H1 (cell line): ENCODE measurements around the gene FASLG. TPM values are rescaled to one million over a fixed set of nuclear protein-coding genes. Genes with fewer than 3 reads are reported as not detected.

Experiments
- KDM4A ChIP-seq: IDR thresholded peaks from one replicate; pipeline ENCODE4 v1.7.1; 2012; ENCODE audit warnings: low read depth, mild to moderate bottlenecking, moderate library complexity, low read length, inconsistent platforms; ENCODE audit not compliant: severe bottlenecking
- RFX5 ChIP-seq: IDR thresholded peaks from 2 replicates; pipeline ENCODE4 v1.6.1; 2011; ENCODE audit warnings: low read depth, low read length, improper control_type of control experiment, borderline replicate concordance
- RXRA ChIP-seq: IDR thresholded peaks from 2 replicates; pipeline ENCODE4 v1.6.1; 2011; ENCODE audit warnings: low read depth, mild to moderate bottlenecking, low read length, moderate library complexity; ENCODE audit not compliant: insufficient read depth
- SIX5 ChIP-seq: IDR thresholded peaks from 2 replicates; pipeline ENCODE4 v1.6.1; 2011; ENCODE audit warnings: mild to moderate bottlenecking, low read depth, low read length
- SP2 ChIP-seq: IDR thresholded peaks from 2 replicates; pipeline ENCODE4 v1.6.1; 2012; ENCODE audit warnings: mild to moderate bottlenecking, low read length, inconsistent platforms
- polyA plus RNA-seq, 7 experiments: library from polyadenylated mRNA; depleted of rRNA in 3 of 7; stranded (reverse) in 5 of 7; unstranded in 2 of 7; fragments of >200 nt in 5 of 7; fragments of 200-250 nt in 2 of 7; gene quantifications; 1 replicate in 5 of 7; 2 replicates in 1 of 7; 4 replicates in 1 of 7; pipeline versions ENCODE4 v1.2.1 to v1.2.3, GENCODE V29; 2011 to 2013; ENCODE audit warnings: missing spikeins in 2 of 7, mixed read lengths in 2 of 7
- total RNA-seq: library from RNA; stranded (reverse); fragmentation: NEBNext Ultra II Directional; extraction: Animal tissue kit (Norgen Biotek cat#: 25700); gene quantifications from 2 replicates; pipeline ENCODE4 v1.2.1, GENCODE V29; 2021

Gene FASLG
- total and polyA plus RNA-seq, 2 of the 8 experiments (the other 6 are each of a cell fraction or from before 2014, with no cell fraction given) = not detected

DNA sequence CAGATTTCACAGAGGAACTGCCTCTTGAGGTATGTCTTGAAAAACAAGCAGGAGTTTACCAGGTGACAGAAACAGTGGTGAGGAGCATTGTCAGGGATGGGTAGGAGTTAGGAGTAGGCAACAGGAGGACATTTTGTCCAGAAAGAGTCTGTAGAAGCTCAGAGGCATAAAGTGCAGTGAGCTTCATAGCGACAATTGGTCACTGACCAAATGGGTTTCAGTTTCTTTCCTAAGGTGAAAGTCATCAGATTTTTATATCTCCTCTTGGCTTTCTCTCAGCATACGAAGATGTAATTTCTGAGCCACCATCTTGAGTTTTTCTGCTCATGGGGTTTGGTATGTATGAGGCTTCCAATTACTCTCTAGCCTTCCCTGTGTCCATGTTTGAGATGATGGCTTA, 29.3 kb upstream of the FASLG start (continued):
- no peak for TF ChIP-seq RFX5
- no peak for TF ChIP-seq KDM4A
- TF ChIP-seq SP2 = no peak
- no peak for TF ChIP-seq RXRA
- TF ChIP-seq SIX5 = no peak
